ENCODE results near the gene ZNF662. TPM values are rescaled to one million over a fixed set of nuclear protein-coding genes. Genes with fewer than 3 reads are reported as not detected.

The ZNF662 gene
- total RNA-seq (2014; rRNA removed): 0.04 TPM in 1 of 2 replicates, not detected in the other
- percentile 20 among the genes with signal in this experiment for Bru-seq, nascent RNA
- percentile 22 among the genes with signal in this experiment for BruChase-seq, experiment 1, labeled RNA remaining after a 6-hour chase
- BruChase-seq, experiment 2, labeled RNA remaining after a 2-hour chase: percentile 27 among the genes with signal in this experiment
- long read RNA-seq: 0 reads

DNA sequence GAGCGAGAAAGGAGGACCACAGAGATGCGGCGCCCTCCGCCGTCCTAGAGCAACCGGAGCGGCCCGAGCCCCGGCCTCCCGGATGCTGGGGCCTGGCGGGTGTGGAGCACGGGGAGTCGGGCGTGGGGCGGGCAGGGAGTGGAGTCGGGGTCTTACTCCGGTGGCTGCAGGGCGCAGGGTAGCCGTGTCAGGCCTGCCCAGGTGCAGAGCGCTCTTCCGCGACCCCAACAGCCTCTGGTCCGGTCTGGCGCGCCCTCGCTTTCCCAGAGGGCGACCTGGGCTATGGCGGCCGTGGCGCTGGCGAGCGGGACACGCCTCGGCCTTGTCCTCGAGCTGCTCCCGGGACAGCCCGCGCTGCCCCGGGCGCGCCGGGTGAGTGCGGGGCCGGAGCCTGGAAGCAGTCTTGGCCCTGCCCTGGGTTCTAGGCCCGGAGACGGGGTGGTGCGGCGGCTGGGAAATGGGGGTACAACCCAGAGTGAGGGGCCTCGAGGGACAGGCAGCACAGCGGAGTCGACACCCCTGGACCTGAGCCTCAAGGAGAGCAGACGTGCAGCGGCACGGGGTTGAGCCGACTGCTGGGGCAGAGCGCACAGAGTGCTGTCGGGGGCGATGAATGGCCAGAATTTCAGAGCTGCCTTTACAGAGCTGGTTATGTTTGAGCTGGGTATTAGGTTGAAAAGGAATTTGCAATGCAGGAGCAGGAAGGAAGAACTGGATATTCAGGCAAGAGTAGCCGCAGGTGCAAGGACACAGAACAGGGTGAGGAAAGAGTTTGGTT is at the start of gene ZNF662:
Gene ZNF662 (plus strand): TSS at position 73 of the 778 bp plus-strand sequence. CDS start 1,973 bp downstream, outside the sequence.
- POLR2A ChIA-PET (ENCODE audit: unreplicated experiment): no interaction called here
- no peak within 1 kb of the TSS for H3K4me2 ChIP-seq (ENCODE audit: low read length)
- no peaks in the 10 kb centered on the region for H3K79me2 ChIP-seq (ENCODE audit: low read length)
- H3K9me3 ChIP-seq (ENCODE audit: low read length): peaks cover 5% of the 10 kb centered on the region; the same call in 1 of the 2 replicates
- no peak for ATAC-seq
- intact Hi-C loops (cut with micrococcal nuclease): no loop called here
- H3K9ac ChIP-seq (ENCODE audit: low read length): no peak within 1 kb of the TSS
- H3K4me1 ChIP-seq (ENCODE audit: insufficient read depth, low read length): peaks cover 13% of the 10 kb centered on the region
- H3K36me3 ChIP-seq (ENCODE audit: low read depth, low read length): no peaks in the 10 kb centered on the region
- CTCF ChIA-PET: no interaction called here
- no peak within 1 kb of the TSS for H2AFZ ChIP-seq (ENCODE audit: low read length)
- TF ChIP-seq, protein P1, sequence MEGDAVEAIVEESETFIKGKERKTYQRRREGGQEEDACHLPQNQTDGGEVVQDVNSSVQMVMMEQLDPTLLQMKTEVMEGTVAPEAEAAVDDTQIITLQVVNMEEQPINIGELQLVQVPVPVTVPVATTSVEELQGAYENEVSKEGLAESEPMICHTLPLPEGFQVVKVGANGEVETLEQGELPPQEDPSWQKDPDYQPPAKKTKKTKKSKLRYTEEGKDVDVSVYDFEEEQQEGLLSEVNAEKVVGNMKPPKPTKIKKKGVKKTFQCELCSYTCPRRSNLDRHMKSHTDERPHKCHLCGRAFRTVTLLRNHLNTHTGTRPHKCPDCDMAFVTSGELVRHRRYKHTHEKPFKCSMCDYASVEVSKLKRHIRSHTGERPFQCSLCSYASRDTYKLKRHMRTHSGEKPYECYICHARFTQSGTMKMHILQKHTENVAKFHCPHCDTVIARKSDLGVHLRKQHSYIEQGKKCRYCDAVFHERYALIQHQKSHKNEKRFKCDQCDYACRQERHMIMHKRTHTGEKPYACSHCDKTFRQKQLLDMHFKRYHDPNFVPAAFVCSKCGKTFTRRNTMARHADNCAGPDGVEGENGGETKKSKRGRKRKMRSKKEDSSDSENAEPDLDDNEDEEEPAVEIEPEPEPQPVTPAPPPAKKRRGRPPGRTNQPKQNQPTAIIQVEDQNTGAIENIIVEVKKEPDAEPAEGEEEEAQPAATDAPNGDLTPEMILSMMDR (conservative IDR thresholded peaks at IDR 0.05; ENCODE audit: low read depth, low read length): no peak
- no peak for TF ChIP-seq EZH2 (IDR thresholded peaks at IDR 0.05; ENCODE audit: low read length, unreplicated experiment)
- no peak for TF ChIP-seq EZH2phosphoT487 (IDR thresholded peaks at IDR 0.05; ENCODE audit: borderline replicate concordance, low read length)
- no peaks in the 10 kb centered on the region for H3K27me3 ChIP-seq (ENCODE audit: low read length)
- no peak within 1 kb of the TSS for H3K27ac ChIP-seq (ENCODE audit: low read length)
- H3F3A ChIP-seq (ENCODE audit: low read length, unreplicated experiment): peaks cover 4% of the 10 kb centered on the region
- H4K20me1 ChIP-seq (ENCODE audit: low read length): no peaks in the 10 kb centered on the region
- no TSS peak for BruUV-seq (replicated peaks)
- H3K4me3 ChIP-seq (ENCODE audit: low read length): no peak within 1 kb of the TSS
- DNase-seq: no peak
- H3K9me2 ChIP-seq (replicated peaks; ENCODE audit: low read length): no peaks in the 10 kb centered on the region

DNA sequence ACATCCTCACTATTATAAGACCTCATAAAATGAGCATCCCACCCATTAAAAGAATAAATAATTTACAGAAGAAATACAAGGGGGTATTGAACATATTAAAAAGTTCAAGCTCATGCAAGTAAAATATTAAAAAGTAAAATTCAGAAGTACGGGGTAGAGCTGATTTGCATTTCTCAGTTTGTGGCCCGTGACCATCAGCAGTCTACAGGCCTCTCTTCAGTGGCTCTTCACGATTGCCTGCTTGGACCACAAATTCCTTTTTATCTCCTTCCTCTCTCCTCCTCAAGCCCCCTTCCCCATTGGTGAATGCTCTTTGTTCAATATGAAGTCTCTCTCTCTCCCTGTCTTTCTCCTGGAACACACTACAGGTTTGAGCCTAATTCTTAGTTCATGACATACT is 49.4 kb upstream of the ZNF662 start:
- no TSS peak for BruUV-seq (replicated peaks)
- Histone ChIP-seq H3K9me2 (replicated peaks; ENCODE audit: low read length) (no peaks in the 10 kb centered on the region), H3F3A (ENCODE audit: low read length, unreplicated experiment) (no peaks in the 10 kb centered on the region), H3K4me1 (ENCODE audit: insufficient read depth, low read length) (no peaks in the 10 kb centered on the region), H3K36me3 (ENCODE audit: low read depth, low read length) (no peaks in the 10 kb centered on the region), H3K9me3 (ENCODE audit: low read length) (no peaks in the 10 kb centered on the region), H3K9ac (ENCODE audit: low read length) (no peak overlapping the region), H2AFZ (ENCODE audit: low read length) (no peak overlapping the region), H3K79me2 (ENCODE audit: low read length) (no peaks in the 10 kb centered on the region), H3K4me2 (ENCODE audit: low read length) (no peak overlapping the region), H3K27me3 (ENCODE audit: low read length) (no peaks in the 10 kb centered on the region), H3K27ac (ENCODE audit: low read length) (no peak overlapping the region), H4K20me1 (ENCODE audit: low read length) (no peaks in the 10 kb centered on the region), H3K4me3 (ENCODE audit: low read length) (no peak overlapping the region)
- DNase-seq (no peak), ATAC-seq (no peak)
- intact Hi-C loops (cut with micrococcal nuclease): no loop called here
- TF ChIP-seq EZH2 (IDR thresholded peaks at IDR 0.05; ENCODE audit: low read length, unreplicated experiment) (no peak), EZH2phosphoT487 (IDR thresholded peaks at IDR 0.05; ENCODE audit: borderline replicate concordance, low read length) (no peak)
- TF ChIP-seq, protein P1 (conservative IDR thresholded peaks at IDR 0.05; ENCODE audit: low read depth, low read length): no peak
- POLR2A ChIA-PET (ENCODE audit: unreplicated experiment): no interaction called here
- CTCF ChIA-PET: no interaction called here

All from PC-3 (cell line).